HEK293 (cell line): Measurements from ENCODE around the gene RPL4.

ENCODE experiments used
- GFI1B ChIP-seq: fragments of 450-650 bp; formaldehyde crosslinking; IDR thresholded peaks from 2 replicates; pipeline ENCODE4 v1.5.1; 2016; ENCODE audit warnings: missing biosample characterization, missing genetic modification characterization
- HIC1 ChIP-seq: fragments of 450-650 bp; formaldehyde crosslinking; IDR thresholded peaks from 2 replicates; pipeline ENCODE4 v1.5.1; 2016; ENCODE audit warnings: missing biosample characterization, missing genetic modification characterization
- KLF16 ChIP-seq: fragments of 450-650 bp; formaldehyde crosslinking; IDR thresholded peaks from 2 replicates; pipeline ENCODE4 v1.5.1; 2017; ENCODE audit warnings: missing biosample characterization, missing genetic modification characterization
- PRDM1 ChIP-seq: fragments of 450-650 bp; formaldehyde crosslinking; IDR thresholded peaks from 2 replicates; pipeline ENCODE4; 2016; ENCODE audit warnings: missing biosample characterization, missing genetic modification characterization
- TSHZ1 ChIP-seq: fragments of 450-650 bp; formaldehyde crosslinking; IDR thresholded peaks from 2 replicates; pipeline ENCODE4 v1.5.1; 2016; ENCODE audit warnings: missing biosample characterization, missing genetic modification characterization, borderline replicate concordance
- WT1 ChIP-seq: fragments of 450-650 bp; formaldehyde crosslinking; IDR thresholded peaks from 2 replicates; pipeline ENCODE4 v1.5.1; 2016; ENCODE audit warnings: missing biosample characterization, missing genetic modification characterization
- YY1 ChIP-seq: fragments of 450-650 bp; formaldehyde crosslinking; IDR thresholded peaks from 2 replicates; pipeline ENCODE4 v1.5.1; 2018; ENCODE audit warnings: missing biosample characterization, missing genetic modification characterization
- ZFHX2 ChIP-seq: fragments of 450-650 bp; formaldehyde crosslinking; conservative IDR thresholded peaks from 2 replicates; pipeline ENCODE4 v1.5.1; 2016; ENCODE audit warnings: missing biosample characterization, missing genetic modification characterization
- ZFP3 ChIP-seq: fragments of 450-650 bp; formaldehyde crosslinking; IDR thresholded peaks from 2 replicates; pipeline ENCODE4 v1.5.1; 2016; ENCODE audit warnings: low read depth, missing biosample characterization, missing genetic modification characterization
- ZNF175 ChIP-seq: fragments of 450-650 bp; formaldehyde crosslinking; IDR thresholded peaks from 2 replicates; pipeline ENCODE4 v1.5.1; 2016; ENCODE audit warnings: missing biosample characterization, missing genetic modification characterization
- ZNF18 ChIP-seq: fragments of 450-650 bp; formaldehyde crosslinking; IDR thresholded peaks from 2 replicates; pipeline ENCODE4 v1.5.1; 2016; ENCODE audit warnings: missing biosample characterization, missing genetic modification characterization
- ZNF341 ChIP-seq: fragments of 450-650 bp; formaldehyde crosslinking; IDR thresholded peaks from 2 replicates; pipeline ENCODE4; 2016; ENCODE audit warnings: low read depth, missing biosample characterization, missing genetic modification characterization
- ZNF473 ChIP-seq: fragments of 450-650 bp; formaldehyde crosslinking; IDR thresholded peaks from 2 replicates; pipeline ENCODE4 v1.5.1; 2017; ENCODE audit warnings: missing biosample characterization, missing genetic modification characterization
- ZNF513 ChIP-seq: fragments of 450-650 bp; IDR thresholded peaks from 2 replicates; pipeline ENCODE4 v1.5.1; 2018; ENCODE audit warnings: missing biosample characterization, missing genetic modification characterization
- ZNF561 ChIP-seq: fragments of 450-650 bp; IDR thresholded peaks from 2 replicates; pipeline ENCODE4 v1.5.1; 2018; ENCODE audit warnings: missing biosample characterization, missing genetic modification characterization, borderline replicate concordance
- ZNF580 ChIP-seq: fragments of 450-650 bp; formaldehyde crosslinking; IDR thresholded peaks from 2 replicates; pipeline ENCODE4 v1.5.1; 2016; ENCODE audit warnings: missing biosample characterization, missing genetic modification characterization
- ZNF626 ChIP-seq: fragments of 450-650 bp; sonication (Bioruptor Pico); formaldehyde crosslinking; IDR thresholded peaks from 2 replicates; pipeline ENCODE4 v1.5.1; 2018; ENCODE audit warnings: missing biosample characterization, missing genetic modification characterization, inconsistent platforms
- ZNF658 ChIP-seq: fragments of 450-650 bp; formaldehyde crosslinking; IDR thresholded peaks from 2 replicates; pipeline ENCODE4; 2016; ENCODE audit warnings: missing biosample characterization, missing genetic modification characterization
- ZNF677 ChIP-seq: fragments of 450-650 bp; IDR thresholded peaks from 2 replicates; pipeline ENCODE4 v1.5.0; 2018; ENCODE audit warnings: missing biosample characterization, mild to moderate bottlenecking, missing genetic modification characterization, moderate library complexity
- ZNF777 ChIP-seq: fragments of 450-650 bp; formaldehyde crosslinking; IDR thresholded peaks from 2 replicates; pipeline ENCODE4 v1.5.1; 2017; ENCODE audit warnings: missing biosample characterization, missing genetic modification characterization, borderline replicate concordance
- ZSCAN4 ChIP-seq: fragments of 450-650 bp; formaldehyde crosslinking; IDR thresholded peaks from 2 replicates; pipeline ENCODE4 v1.5.1; 2017; ENCODE audit warnings: missing biosample characterization, missing genetic modification characterization
- TF ChIP-seq, protein P1 (sequence below): fragments of 450-650 bp; formaldehyde crosslinking; conservative IDR thresholded peaks from 2 replicates; pipeline ENCODE4 v1.5.1; 2016; ENCODE audit warnings: low read depth, missing biosample characterization, missing genetic modification characterization

RPL4 gene

DNA sequence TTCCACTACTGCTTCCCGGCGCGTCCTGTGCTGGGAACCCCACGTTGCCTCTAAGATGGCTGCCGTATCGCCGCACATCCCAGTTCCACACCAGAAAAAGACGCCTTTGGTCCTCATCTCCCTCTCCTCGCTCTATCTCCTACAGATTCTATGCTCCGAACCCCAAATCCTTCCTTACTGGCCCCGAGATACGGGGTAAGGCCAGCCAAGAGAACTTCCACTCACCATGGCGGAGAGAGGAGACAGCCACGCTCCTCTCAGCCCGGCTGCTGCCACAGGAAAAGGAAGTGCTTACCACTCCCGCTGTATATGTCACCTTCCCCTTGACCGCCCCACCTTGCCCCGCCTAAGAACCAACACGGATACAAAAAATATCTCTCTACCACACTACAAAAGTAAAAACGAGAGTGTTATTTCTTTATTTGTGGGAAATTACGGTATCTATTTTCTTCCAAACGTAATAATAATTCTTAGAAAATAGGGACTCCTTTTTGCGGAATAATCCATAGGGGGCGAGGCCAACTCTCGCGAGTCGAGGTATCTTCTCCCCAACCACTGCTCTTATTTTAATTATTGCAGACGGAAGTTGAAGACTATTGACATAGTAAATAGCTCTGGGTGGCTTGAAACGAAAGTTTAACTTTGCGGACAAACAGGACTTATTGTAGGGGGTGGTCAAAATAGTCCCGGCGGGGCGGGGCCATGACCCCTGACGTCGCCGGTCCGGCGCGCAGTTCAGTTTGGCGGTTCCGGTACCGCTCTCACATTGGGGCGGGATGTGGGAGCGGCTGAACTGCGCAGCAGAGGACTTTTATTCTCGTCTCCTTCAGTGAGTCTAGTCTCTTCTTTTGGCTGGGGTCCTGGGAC lies at the start of gene RPL4, which contains the start of gene ZWILCH (continued):
- TF ChIP-seq TSHZ1 (tag by site-specific recombination): no peak; the same call in 1 of the 2 replicates
- TF ChIP-seq ZNF658 (tag by site-specific recombination): no peak
- no peak for TF ChIP-seq HIC1 (tag by site-specific recombination)
- no peak for TF ChIP-seq ZNF175 (tag by site-specific recombination)
- peak; percentile 97 for TF ChIP-seq ZNF580 (tag by site-specific recombination)
- no peak for TF ChIP-seq ZNF677 (tag by site-specific recombination)
- no peak; the same call in 1 of the 2 replicates for TF ChIP-seq ZSCAN4 (tag by site-specific recombination)
- TF ChIP-seq ZNF561 (tag by site-specific recombination): peak; percentile 59; the same call in 1 of the 2 replicates
- TF ChIP-seq, protein P1, sequence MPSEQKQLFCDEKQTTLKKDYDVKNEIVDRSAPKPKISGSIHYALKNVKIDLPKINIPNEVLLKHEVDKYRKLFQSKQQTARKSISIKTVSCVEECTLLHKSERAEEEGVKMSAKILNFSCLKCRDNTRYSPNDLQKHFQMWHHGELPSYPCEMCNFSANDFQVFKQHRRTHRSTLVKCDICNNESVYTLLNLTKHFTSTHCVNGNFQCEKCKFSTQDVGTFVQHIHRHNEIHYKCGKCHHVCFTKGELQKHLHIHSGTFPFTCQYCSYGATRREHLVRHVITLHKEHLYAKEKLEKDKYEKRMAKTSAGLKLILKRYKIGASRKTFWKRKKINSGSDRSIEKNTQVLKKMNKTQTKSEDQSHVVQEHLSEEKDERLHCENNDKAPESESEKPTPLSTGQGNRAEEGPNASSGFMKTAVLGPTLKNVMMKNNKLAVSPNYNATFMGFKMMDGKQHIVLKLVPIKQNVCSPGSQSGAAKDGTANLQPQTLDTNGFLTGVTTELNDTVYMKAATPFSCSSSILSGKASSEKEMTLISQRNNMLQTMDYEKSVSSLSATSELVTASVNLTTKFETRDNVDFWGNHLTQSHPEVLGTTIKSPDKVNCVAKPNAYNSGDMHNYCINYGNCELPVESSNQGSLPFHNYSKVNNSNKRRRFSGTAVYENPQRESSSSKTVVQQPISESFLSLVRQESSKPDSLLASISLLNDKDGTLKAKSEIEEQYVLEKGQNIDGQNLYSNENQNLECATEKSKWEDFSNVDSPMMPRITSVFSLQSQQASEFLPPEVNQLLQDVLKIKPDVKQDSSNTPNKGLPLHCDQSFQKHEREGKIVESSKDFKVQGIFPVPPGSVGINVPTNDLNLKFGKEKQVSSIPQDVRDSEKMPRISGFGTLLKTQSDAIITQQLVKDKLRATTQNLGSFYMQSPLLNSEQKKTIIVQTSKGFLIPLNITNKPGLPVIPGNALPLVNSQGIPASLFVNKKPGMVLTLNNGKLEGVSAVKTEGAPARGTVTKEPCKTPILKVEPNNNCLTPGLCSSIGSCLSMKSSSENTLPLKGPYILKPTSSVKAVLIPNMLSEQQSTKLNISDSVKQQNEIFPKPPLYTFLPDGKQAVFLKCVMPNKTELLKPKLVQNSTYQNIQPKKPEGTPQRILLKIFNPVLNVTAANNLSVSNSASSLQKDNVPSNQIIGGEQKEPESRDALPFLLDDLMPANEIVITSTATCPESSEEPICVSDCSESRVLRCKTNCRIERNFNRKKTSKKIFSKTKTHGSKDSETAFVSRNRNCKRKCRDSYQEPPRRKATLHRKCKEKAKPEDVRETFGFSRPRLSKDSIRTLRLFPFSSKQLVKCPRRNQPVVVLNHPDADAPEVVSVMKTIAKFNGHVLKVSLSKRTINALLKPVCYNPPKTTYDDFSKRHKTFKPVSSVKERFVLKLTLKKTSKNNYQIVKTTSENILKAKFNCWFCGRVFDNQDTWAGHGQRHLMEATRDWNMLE (tag by site-specific recombination): peak; percentile 92
- peak; percentile 78 for TF ChIP-seq ZNF341 (tag by site-specific recombination)
- 0 out of 2 replicates have a peak, but pooled peaks have one; percentile 10 for TF ChIP-seq ZNF513 (tag by site-specific recombination)
- TF ChIP-seq ZNF777 (tag by site-specific recombination): no peak
- no peak for TF ChIP-seq ZFP3 (tag by site-specific recombination)
- peak; percentile 48; the same call in 1 of the 2 replicates for TF ChIP-seq ZNF18 (tag by site-specific recombination)
- 0 out of 2 replicates have a peak, but pooled peaks have one; percentile 41 for TF ChIP-seq ZFHX2 (tag by site-specific recombination)
- no peak for TF ChIP-seq ZNF626
- TF ChIP-seq WT1 (tag by site-specific recombination): no peak
- TF ChIP-seq GFI1B (tag by site-specific recombination): no peak
- TF ChIP-seq YY1 (tag by site-specific recombination): peak; percentile 97
- TF ChIP-seq KLF16 (tag by site-specific recombination): peak; percentile 99
- no peak for TF ChIP-seq ZNF473 (tag by site-specific recombination)
- no peak for TF ChIP-seq PRDM1 (tag by site-specific recombination)
